ENCODE measurements around the gene MCC. TPM values are rescaled to one million over a fixed set of nuclear protein-coding genes. Genes with fewer than 3 reads are reported as not detected.

MCC gene
- total RNA-seq, 4 donors from 2014 or later = 6.8 to 11.9 (median 9.0) TPM

DNA sequence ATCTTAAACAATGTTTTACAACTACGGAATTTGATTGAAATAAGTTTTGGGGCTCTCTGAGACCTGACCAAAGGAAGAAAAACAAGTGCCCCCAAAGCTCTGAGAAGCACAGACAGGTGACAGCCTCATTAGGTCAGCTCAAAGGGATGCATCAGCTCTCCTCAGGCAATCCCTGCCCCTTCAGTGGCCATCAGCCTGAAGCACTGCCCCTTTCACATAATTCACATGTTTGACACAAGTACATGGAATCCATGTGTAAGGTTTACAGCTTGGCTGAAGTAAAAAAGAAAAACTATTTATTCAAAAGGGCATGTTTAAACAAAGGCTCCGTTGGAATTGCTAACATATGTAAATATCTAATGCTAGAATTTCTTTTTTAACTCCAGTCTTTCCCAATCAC lies 109.7 kb downstream of the MCC start:
- intact Hi-C loops (cut with DNase I; ENCODE audit: low total_unique reads) = loop anchor here (2.0 kb wide), 1 partner anchor 134 kb away; the partner anchor contains the start of gene YTHDC2
- in situ Hi-C loops (cut with MboI; ENCODE audit: low sequenced_read_pairs in 4 of 4) = loop anchor here in 1 of 4 donors (10.0 kb wide), 1 partner anchor 126 kb away; no protein-coding TSS in a partner anchor
- no peak for ATAC-seq

DNA sequence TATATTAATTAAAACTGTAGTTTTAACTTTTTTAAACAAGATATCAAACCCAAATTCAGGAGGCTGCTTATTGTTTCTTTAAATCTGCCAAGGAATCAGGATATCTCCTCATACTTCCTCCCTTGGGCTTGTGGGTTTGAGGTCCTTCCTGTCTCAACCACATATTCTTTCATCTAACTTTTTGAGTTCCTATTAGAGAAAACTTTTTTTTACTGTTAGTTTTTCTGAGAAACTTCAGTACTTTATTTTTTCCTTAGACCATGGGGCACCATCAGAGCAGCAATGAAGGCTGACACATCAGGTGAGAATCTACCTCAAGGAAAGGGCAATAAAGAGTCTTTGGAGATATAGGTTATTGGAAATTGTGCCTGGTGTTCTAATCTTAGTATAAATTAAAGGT lies 110.2 kb downstream of the MCC start:
- ATAC-seq = no peak
- in situ Hi-C loops (cut with MboI; ENCODE audit: low sequenced_read_pairs in 4 of 4) = loop anchor here in 1 of 4 donors (10.0 kb wide), 1 partner anchor 127 kb away; no protein-coding TSS in a partner anchor
- no peak overlapping the region for H3K4me3 ChIP-seq

More for the DNA sequence above, 109.7 kb downstream of the MCC start:
- H3K36me3 ChIP-seq = no peaks in the 10 kb centered on the region
- no peaks in the 10 kb centered on the region for H3K4me1 ChIP-seq
- H3K27me3 ChIP-seq = no peaks in the 10 kb centered on the region
- H3K4me3 ChIP-seq = no peak overlapping the region
- no peak for TF ChIP-seq POLR2A (IDR thresholded peaks at IDR 0.05)
- TF ChIP-seq, protein P1, sequence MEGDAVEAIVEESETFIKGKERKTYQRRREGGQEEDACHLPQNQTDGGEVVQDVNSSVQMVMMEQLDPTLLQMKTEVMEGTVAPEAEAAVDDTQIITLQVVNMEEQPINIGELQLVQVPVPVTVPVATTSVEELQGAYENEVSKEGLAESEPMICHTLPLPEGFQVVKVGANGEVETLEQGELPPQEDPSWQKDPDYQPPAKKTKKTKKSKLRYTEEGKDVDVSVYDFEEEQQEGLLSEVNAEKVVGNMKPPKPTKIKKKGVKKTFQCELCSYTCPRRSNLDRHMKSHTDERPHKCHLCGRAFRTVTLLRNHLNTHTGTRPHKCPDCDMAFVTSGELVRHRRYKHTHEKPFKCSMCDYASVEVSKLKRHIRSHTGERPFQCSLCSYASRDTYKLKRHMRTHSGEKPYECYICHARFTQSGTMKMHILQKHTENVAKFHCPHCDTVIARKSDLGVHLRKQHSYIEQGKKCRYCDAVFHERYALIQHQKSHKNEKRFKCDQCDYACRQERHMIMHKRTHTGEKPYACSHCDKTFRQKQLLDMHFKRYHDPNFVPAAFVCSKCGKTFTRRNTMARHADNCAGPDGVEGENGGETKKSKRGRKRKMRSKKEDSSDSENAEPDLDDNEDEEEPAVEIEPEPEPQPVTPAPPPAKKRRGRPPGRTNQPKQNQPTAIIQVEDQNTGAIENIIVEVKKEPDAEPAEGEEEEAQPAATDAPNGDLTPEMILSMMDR (IDR thresholded peaks at IDR 0.05 in 4 of 5, conservative IDR thresholded peaks at IDR 0.05 in 1 of 5) = no peak
- H3K9me3 ChIP-seq = no peaks in the 10 kb centered on the region
- no peak for DNase-seq
- H3K27ac ChIP-seq = no peak overlapping the region

DNA sequence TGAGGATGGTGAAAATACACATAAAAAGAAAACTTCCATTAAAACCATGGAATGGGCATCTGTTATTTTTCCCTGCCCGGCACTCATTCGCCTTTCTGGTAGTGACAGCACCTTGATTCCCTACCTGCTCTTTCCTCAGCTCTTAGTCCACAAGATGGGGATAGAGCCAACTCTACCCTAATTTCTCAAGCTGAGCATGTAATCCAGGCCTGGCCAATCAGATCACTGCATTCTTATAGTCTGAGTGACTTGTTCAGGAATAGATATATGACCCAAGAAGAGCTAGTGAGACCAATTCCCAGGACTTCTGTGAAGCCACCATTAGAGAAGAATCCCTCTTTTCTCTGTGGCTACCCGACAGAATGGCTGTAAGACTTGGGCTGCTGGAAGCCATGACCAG lies 111.6 kb downstream of the MCC start:
- intact Hi-C loops (cut with DNase I; ENCODE audit: low total_unique reads) = no loop called here
- in situ Hi-C loops (cut with MboI; ENCODE audit: low sequenced_read_pairs in 4 of 4) = loop anchor here in 1 of 4 donors (10.0 kb wide), 1 partner anchor 128 kb away; no protein-coding TSS in a partner anchor
- no peak overlapping the region for H3K27ac ChIP-seq
- no peaks in the 10 kb centered on the region for H3K9me3 ChIP-seq
- no peak for TF ChIP-seq POLR2A (IDR thresholded peaks at IDR 0.05)
- TF ChIP-seq, protein P1 (IDR thresholded peaks at IDR 0.05 in 4 of 5, conservative IDR thresholded peaks at IDR 0.05 in 1 of 5) = no peak
- no peaks in the 10 kb centered on the region for H3K27me3 ChIP-seq
- H3K4me3 ChIP-seq = no peak overlapping the region
- no peak for DNase-seq
- H3K36me3 ChIP-seq = no peaks in the 10 kb centered on the region
- no peak for ATAC-seq
- H3K4me1 ChIP-seq = peaks cover 0 to 2% of the 10 kb centered on the region in 2 donors

More for the DNA sequence above, 110.2 kb downstream of the MCC start:
- TF ChIP-seq, protein P1 (IDR thresholded peaks at IDR 0.05 in 4 of 5, conservative IDR thresholded peaks at IDR 0.05 in 1 of 5) = no peak
- TF ChIP-seq POLR2A (IDR thresholded peaks at IDR 0.05) = no peak
- no peaks in the 10 kb centered on the region for H3K4me1 ChIP-seq
- DNase-seq = no peak
- no peaks in the 10 kb centered on the region for H3K27me3 ChIP-seq
- H3K36me3 ChIP-seq = no peaks in the 10 kb centered on the region
- no peaks in the 10 kb centered on the region for H3K9me3 ChIP-seq
- H3K27ac ChIP-seq = no peak overlapping the region
- intact Hi-C loops (cut with DNase I; ENCODE audit: low total_unique reads) = loop anchor here (2.0 kb wide), 1 partner anchor 135 kb away; the partner anchor contains the start of gene YTHDC2

DNA sequence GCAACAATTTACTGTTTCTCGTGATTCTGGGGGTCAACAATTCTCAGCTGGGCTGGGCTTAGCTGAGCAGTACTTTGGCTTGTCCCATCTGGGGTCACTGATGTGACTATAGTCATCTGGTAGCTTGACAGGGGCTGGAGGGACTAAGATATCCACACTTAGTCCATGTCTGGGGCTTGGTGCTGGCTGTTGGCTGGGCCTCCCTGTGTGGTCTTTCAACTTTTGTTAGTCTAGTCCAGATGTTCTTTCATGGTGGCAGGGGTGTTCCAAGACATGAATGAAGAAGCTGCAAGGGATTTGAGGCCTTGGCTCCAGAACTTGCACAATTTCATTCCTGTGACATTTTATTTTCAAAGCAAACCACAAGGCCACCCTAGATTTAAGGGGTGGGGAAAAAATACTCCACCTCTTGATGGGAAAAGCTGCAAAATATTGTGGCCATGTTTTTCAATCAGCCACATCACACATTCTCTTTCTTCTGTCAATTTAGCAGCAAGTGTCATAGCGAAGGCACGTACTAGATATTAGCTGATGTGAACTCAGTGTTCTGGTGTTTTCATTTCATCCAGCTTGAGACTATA lies 112.7 kb downstream of the MCC start:
- no peaks in the 10 kb centered on the region for H3K27me3 ChIP-seq
- H3K4me1 ChIP-seq = peaks cover 0 to 3% of the 10 kb centered on the region in 2 donors
- in situ Hi-C loops (cut with MboI; ENCODE audit: low sequenced_read_pairs in 4 of 4) (loop anchor here in 1 of 4 donors (10.0 kb wide), 1 partner anchor 129 kb away; no protein-coding TSS in a partner anchor), intact Hi-C loops (cut with DNase I; ENCODE audit: low total_unique reads) (no loop called here)
- no peak for TF ChIP-seq POLR2A (IDR thresholded peaks at IDR 0.05)
- TF ChIP-seq, protein P1 (IDR thresholded peaks at IDR 0.05 in 4 of 5, conservative IDR thresholded peaks at IDR 0.05 in 1 of 5) = no peak
- no peak overlapping the region for H3K27ac ChIP-seq
- H3K9me3 ChIP-seq = no peaks in the 10 kb centered on the region
- no peak overlapping the region for H3K4me3 ChIP-seq
- ATAC-seq (peak in 1 of 2 donors; percentile 26), DNase-seq (no peak)
- H3K36me3 ChIP-seq = no peaks in the 10 kb centered on the region
